Measurements from ENCODE around the gene WNT5A. TPM values are rescaled to one million over a fixed set of nuclear protein-coding genes. Genes with fewer than 3 reads are reported as not detected.
A peak's percentile ranks its signal among the peaks of the same experiment; 100 is the strongest.

Gene WNT5A
- total RNA-seq, 1 experiment from 2014 or later, result 55.8 TPM

DNA sequence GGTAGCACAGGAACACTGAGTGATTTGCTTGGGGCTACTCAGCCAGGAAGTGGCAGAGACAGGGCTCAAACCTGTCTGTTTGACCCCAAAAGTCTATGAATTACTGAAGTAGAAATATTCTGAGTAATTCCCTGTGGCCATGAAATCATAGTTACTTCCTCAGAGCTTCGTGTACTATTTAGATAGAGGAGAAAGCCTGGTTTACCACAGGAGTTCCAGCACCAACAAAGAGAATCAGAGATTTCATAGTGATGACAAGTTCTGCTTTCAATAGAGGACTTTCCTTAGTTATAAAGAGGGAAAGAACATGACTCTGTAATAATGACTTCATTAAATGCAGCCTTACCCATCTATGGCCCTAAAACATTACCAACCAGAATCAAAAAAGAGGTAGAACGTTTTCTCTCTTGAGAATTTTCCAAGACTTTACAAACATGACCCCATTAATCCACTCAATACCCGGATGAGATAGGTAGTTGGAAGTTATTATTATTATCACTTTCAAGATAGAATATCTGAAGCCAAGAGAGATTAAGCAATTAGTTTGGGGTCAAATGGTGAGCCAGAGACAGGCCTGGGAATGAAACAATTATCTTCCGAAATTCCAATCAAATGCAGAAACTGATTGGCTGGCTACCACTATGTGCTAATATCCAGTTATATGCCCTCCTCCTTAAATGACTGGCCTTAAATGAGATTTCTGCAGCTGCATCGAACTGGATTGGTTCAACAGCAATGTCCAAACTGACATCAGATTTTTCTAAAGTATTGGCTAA lies 13.6 kb upstream of the WNT5A start:
- Histone ChIP-seq H3K79me2 (ENCODE audit: low read length) (peaks cover 56% of the 10 kb centered on the region), H3K9me2 (replicated peaks; ENCODE audit: insufficient read depth, low read length) (no peaks in the 10 kb centered on the region), H3K4me2 (ENCODE audit: low read depth, low read length, poor library complexity, severe bottlenecking) (peak overlapping the region; percentile 2), H3K27me3 (ENCODE audit: low read length) (no peaks in the 10 kb centered on the region), H2AFZ (ENCODE audit: low read length) (no peak overlapping the region), H3K36me3 (ENCODE audit: insufficient read depth, low read length) (peaks cover 36% of the 10 kb centered on the region), H3K27ac (ENCODE audit: low read length) (no peak overlapping the region), H3K4me1 (ENCODE audit: low read length) (peaks cover 42% of the 10 kb centered on the region), H3K9ac (ENCODE audit: low read length) (no peak overlapping the region), H3K4me3 (ENCODE audit: low read length) (no peak overlapping the region), H4K20me1 (ENCODE audit: insufficient read depth, low read depth, low read length) (no peaks in the 10 kb centered on the region), H3K9me3 (ENCODE audit: low read length) (no peaks in the 10 kb centered on the region)
- no peak for DNase-seq

DNA sequence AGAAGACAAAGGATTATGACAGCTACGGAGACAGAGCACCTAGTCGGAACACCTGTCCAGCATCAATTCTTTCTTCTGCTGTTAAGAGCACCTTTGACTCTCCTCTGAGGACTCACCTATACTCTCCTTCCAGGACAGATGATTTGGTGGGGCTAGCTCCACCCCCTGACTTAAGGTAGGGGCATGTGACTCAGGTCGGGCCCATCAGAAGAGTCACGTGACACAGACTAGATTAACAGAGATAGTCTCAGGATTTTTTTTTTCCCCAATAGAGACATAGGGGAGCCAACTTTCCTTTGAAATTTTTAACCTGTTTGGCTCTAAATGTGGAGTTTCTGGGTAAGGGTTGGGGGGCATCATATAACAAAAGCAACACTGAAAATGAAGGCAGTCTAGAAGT lies 11.4 kb upstream of the WNT5A start:
- Histone ChIP-seq H3K4me1 (ENCODE audit: low read length) (peaks cover 32% of the 10 kb centered on the region), H3K27ac (ENCODE audit: low read length) (no peak overlapping the region), H3K4me3 (ENCODE audit: low read length) (no peak overlapping the region), H3K4me2 (ENCODE audit: low read depth, low read length, poor library complexity, severe bottlenecking) (no peak overlapping the region), H4K20me1 (ENCODE audit: insufficient read depth, low read depth, low read length) (no peaks in the 10 kb centered on the region), H3K36me3 (ENCODE audit: insufficient read depth, low read length) (peaks cover 41% of the 10 kb centered on the region), H3K9me3 (ENCODE audit: low read length) (no peaks in the 10 kb centered on the region), H3K9ac (ENCODE audit: low read length) (no peak overlapping the region), H3K27me3 (ENCODE audit: low read length) (no peaks in the 10 kb centered on the region), H3K9me2 (replicated peaks; ENCODE audit: insufficient read depth, low read length) (no peaks in the 10 kb centered on the region), H3K79me2 (ENCODE audit: low read length) (peaks cover 42% of the 10 kb centered on the region; the same call in 1 of the 2 replicates), H2AFZ (ENCODE audit: low read length) (no peak overlapping the region)
- no peak for DNase-seq

DNA sequence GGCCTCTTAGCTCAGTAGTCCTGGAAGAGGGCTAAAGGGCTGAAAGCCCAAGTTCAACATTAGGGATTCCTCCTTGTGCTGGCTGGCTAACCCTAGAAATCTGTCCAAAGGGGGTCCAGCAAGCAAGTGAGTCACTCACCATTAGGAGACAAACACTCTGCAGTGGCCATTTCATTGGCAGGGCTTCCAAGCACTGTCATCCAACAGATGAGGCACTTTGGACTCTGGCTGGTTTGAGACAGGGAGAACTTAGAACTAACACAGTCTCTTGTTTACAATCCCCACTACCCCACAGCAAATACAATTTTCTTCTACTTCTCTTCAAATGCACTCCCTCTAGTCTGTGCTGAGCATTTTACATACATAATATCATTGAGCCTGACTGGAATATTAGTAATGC lies 10.1 kb upstream of the WNT5A start:
- H2AFZ ChIP-seq (ENCODE audit: low read length), result no peak overlapping the region
- no peak for DNase-seq
- H3K4me2 ChIP-seq (ENCODE audit: low read depth, low read length, poor library complexity, severe bottlenecking), result no peak overlapping the region

DNA sequence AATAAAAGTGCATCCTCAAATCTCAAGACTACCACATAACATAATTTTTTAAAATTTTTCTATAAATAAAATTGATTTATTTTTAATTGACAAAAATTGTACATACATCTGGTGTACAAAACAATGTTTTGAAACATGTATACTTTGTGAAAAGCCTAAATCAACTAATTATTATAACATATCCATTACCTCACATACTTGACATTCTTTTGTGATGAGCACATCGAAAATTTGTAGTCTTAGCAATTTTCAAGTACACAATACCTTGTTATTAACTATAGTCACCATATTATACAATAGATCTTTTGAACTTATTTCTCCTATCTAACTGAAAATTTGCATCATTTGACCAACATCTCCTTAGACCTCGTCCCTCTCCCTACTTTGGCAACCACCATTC lies 7.9 kb upstream of the WNT5A start:
- Histone ChIP-seq H3K9ac (ENCODE audit: low read length) (no peak overlapping the region), H4K20me1 (ENCODE audit: insufficient read depth, low read depth, low read length) (no peaks in the 10 kb centered on the region), H3K9me3 (ENCODE audit: low read length) (no peaks in the 10 kb centered on the region), H3K4me2 (ENCODE audit: low read depth, low read length, poor library complexity, severe bottlenecking) (no peak overlapping the region), H3K27ac (ENCODE audit: low read length) (no peak overlapping the region), H3K27me3 (ENCODE audit: low read length) (no peaks in the 10 kb centered on the region), H2AFZ (ENCODE audit: low read length) (no peak overlapping the region), H3K9me2 (replicated peaks; ENCODE audit: insufficient read depth, low read length) (no peaks in the 10 kb centered on the region), H3K36me3 (ENCODE audit: insufficient read depth, low read length) (peaks cover 31% of the 10 kb centered on the region), H3K4me3 (ENCODE audit: low read length) (no peak overlapping the region), H3K79me2 (ENCODE audit: low read length) (peaks cover 11% of the 10 kb centered on the region; the same call in 1 of the 2 replicates), H3K4me1 (ENCODE audit: low read length) (peaks cover 9% of the 10 kb centered on the region)
- no peak for DNase-seq

More for the DNA sequence above, 10.1 kb upstream of the WNT5A start:
- Histone ChIP-seq H3K9me2 (replicated peaks; ENCODE audit: insufficient read depth, low read length) (no peaks in the 10 kb centered on the region), H3K9me3 (ENCODE audit: low read length) (no peaks in the 10 kb centered on the region), H3K36me3 (ENCODE audit: insufficient read depth, low read length) (peaks cover 41% of the 10 kb centered on the region), H3K4me3 (ENCODE audit: low read length) (no peak overlapping the region), H3K4me1 (ENCODE audit: low read length) (peaks cover 20% of the 10 kb centered on the region), H3K9ac (ENCODE audit: low read length) (no peak overlapping the region), H4K20me1 (ENCODE audit: insufficient read depth, low read depth, low read length) (no peaks in the 10 kb centered on the region), H3K27me3 (ENCODE audit: low read length) (no peaks in the 10 kb centered on the region), H3K27ac (ENCODE audit: low read length) (no peak overlapping the region), H3K79me2 (ENCODE audit: low read length) (peaks cover 30% of the 10 kb centered on the region; the same call in 1 of the 2 replicates)

DNA sequence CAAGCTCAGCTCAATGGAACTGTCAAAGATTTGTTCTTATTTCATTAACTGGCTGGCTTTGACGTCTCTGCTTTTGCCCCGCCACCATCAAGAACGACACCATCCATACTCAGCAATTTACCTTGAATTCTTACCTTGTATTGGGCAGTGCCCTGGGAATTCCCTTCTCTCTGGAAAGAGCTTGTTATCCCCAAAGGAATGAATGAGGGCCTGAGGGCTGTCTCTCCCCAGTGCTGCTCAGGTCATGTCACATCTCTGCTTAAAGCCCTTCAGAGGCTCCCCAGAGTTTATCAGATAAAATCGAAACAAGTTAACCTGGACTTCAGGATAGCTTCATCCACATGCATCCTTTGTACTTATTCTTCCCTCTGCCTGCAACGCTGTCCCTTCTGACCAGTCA lies 5.9 kb upstream of the WNT5A start:
- no peak overlapping the region for H2AFZ ChIP-seq (ENCODE audit: low read length)
- peaks cover 23% of the 10 kb centered on the region for H3K4me1 ChIP-seq (ENCODE audit: low read length)
- DNase-seq, result no peak
- H3K36me3 ChIP-seq (ENCODE audit: insufficient read depth, low read length), result peaks cover 22% of the 10 kb centered on the region
- H3K9me3 ChIP-seq (ENCODE audit: low read length), result no peaks in the 10 kb centered on the region
- H4K20me1 ChIP-seq (ENCODE audit: insufficient read depth, low read depth, low read length), result no peaks in the 10 kb centered on the region
- H3K27me3 ChIP-seq (ENCODE audit: low read length), result no peaks in the 10 kb centered on the region
- peaks cover 7% of the 10 kb centered on the region; the same call in 1 of the 2 replicates for H3K79me2 ChIP-seq (ENCODE audit: low read length)
- no peaks in the 10 kb centered on the region for H3K9me2 ChIP-seq (replicated peaks; ENCODE audit: insufficient read depth, low read length)
- no peak overlapping the region for H3K4me2 ChIP-seq (ENCODE audit: low read depth, low read length, poor library complexity, severe bottlenecking)
- no peak overlapping the region for H3K4me3 ChIP-seq (ENCODE audit: low read length)
- no peak overlapping the region for H3K27ac ChIP-seq (ENCODE audit: low read length)
- no peak overlapping the region for H3K9ac ChIP-seq (ENCODE audit: low read length)

DNA sequence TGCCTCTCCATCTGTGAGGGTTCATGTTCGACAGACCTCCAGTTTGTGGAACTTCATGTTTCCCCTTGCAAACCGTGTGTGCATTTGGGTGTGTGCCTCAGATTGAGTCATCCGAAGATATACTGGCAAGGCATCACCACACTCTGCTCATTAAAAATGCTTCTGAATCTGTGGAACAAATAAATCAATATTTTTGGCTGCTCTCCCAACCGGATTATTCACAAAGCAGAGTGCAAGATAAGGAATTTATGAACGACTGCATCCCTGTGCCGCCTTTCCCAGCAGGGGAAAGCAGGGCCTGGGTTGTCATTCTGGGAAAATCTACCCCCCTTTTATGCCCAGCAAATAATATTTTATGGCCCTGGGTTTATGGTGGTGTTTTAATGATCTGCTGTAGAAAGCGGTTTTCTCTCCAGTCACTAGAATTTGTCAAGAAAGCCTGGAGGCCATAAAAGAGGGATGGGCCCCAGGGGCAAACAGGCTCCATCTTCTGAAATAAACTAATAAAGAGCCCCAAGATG lies 4.2 kb upstream of the WNT5A start:
- H3K79me2 ChIP-seq (ENCODE audit: low read length), result peaks cover 19% of the 10 kb centered on the region
- H4K20me1 ChIP-seq (ENCODE audit: insufficient read depth, low read depth, low read length), result no peaks in the 10 kb centered on the region
- peaks cover 23% of the 10 kb centered on the region for H3K4me1 ChIP-seq (ENCODE audit: low read length)
- no peak overlapping the region for H3K4me2 ChIP-seq (ENCODE audit: low read depth, low read length, poor library complexity, severe bottlenecking)
- H3K9me3 ChIP-seq (ENCODE audit: low read length), result no peaks in the 10 kb centered on the region
- H2AFZ ChIP-seq (ENCODE audit: low read length), result no peak overlapping the region
- no peak overlapping the region for H3K9ac ChIP-seq (ENCODE audit: low read length)
- H3K36me3 ChIP-seq (ENCODE audit: insufficient read depth, low read length), result peaks cover 10% of the 10 kb centered on the region
- H3K4me3 ChIP-seq (ENCODE audit: low read length), result no peak overlapping the region
- peak overlapping the region; percentile 97 for H3K27ac ChIP-seq (ENCODE audit: low read length)
- H3K27me3 ChIP-seq (ENCODE audit: low read length), result no peaks in the 10 kb centered on the region
- DNase-seq, result no peak
- no peaks in the 10 kb centered on the region for H3K9me2 ChIP-seq (replicated peaks; ENCODE audit: insufficient read depth, low read length)

DNA sequence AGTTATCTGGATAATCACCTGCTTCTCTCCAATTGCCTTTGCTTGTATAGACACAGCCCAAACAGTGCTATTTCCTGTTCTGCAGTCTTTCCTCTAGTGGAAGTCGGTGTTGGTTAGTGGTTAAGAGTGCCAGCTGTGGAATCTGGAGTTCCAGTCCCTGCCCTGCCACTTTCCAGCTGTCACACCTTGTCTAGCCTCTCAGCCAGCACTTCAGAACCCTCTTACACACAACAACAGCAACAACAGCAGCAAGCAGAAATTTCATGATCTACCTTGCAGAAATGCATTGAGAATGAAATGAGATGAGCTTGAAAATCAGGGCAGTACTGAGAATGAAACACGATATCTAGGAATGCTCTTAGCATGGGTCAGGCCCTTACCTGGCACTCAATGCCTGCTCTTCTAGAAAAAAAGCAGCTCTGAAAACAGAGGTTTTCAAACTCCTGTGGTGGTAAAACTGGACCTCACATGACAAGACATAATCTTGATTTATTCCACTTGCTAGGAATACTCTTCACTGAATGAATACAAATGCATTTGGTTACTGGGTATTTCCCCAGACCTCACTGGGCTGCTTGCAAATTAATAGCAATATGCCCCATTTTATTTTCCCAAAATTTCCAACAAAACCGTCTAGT lies 3.3 kb upstream of the WNT5A start:
- Histone ChIP-seq H2AFZ (ENCODE audit: low read length) (no peak overlapping the region), H3K36me3 (ENCODE audit: insufficient read depth, low read length) (peaks cover 2% of the 10 kb centered on the region; the same call in 1 of the 2 replicates), H3K4me2 (ENCODE audit: low read depth, low read length, poor library complexity, severe bottlenecking) (no peak overlapping the region), H3K9me3 (ENCODE audit: low read length) (no peaks in the 10 kb centered on the region), H3K9ac (ENCODE audit: low read length) (no peak overlapping the region), H4K20me1 (ENCODE audit: insufficient read depth, low read depth, low read length) (no peaks in the 10 kb centered on the region), H3K27ac (ENCODE audit: low read length) (peak overlapping the region; percentile 97), H3K79me2 (ENCODE audit: low read length) (peaks cover 27% of the 10 kb centered on the region), H3K4me3 (ENCODE audit: low read length) (no peak overlapping the region), H3K27me3 (ENCODE audit: low read length) (no peaks in the 10 kb centered on the region), H3K9me2 (replicated peaks; ENCODE audit: insufficient read depth, low read length) (no peaks in the 10 kb centered on the region), H3K4me1 (ENCODE audit: low read length) (peaks cover 26% of the 10 kb centered on the region)
- DNase-seq, result no peak

DNA sequence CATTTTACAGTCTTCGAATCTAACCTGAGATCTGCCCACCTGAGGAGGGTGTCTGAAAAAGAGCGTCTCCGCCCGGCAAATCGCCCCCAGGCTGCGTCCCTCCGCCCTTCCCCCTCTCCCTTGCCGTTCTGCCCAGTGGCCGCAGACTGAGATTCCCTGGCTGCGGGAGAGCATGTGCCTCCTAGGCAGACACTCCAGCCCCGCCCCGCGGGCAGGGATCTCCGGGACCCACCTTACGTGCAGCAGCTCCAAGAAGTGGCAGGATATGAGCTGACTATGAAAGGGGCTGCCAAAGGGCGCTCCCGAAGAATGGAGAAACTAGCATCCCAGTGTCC lies 2.7 kb upstream of the WNT5A start:
- no peak for DNase-seq
- Histone ChIP-seq H3K9me2 (replicated peaks; ENCODE audit: insufficient read depth, low read length) (no peaks in the 10 kb centered on the region), H3K9me3 (ENCODE audit: low read length) (no peaks in the 10 kb centered on the region), H3K4me1 (ENCODE audit: low read length) (peaks cover 26% of the 10 kb centered on the region), H3K79me2 (ENCODE audit: low read length) (peaks cover 29% of the 10 kb centered on the region), H3K4me3 (ENCODE audit: low read length) (peak overlapping the region; percentile 80; the same call in 1 of the 2 replicates), H3K4me2 (ENCODE audit: low read depth, low read length, poor library complexity, severe bottlenecking) (peak overlapping the region; percentile 87), H3K9ac (ENCODE audit: low read length) (peak overlapping the region; percentile 96), H3K27ac (ENCODE audit: low read length) (peak overlapping the region; percentile 97), H4K20me1 (ENCODE audit: insufficient read depth, low read depth, low read length) (no peaks in the 10 kb centered on the region), H3K36me3 (ENCODE audit: insufficient read depth, low read length) (peaks cover 2% of the 10 kb centered on the region; the same call in 1 of the 2 replicates), H2AFZ (ENCODE audit: low read length) (no peak overlapping the region), H3K27me3 (ENCODE audit: low read length) (no peaks in the 10 kb centered on the region)
